ENCODE results near the gene RIT2.

The RIT2 gene

GRCh38 chr18:43079422-43079821 is 36.1 kb downstream of the RIT2 start:
- Histone ChIP-seq H3K36me3 (ENCODE audit: control insufficient read depth, insufficient read depth, low read length) (no peaks in the 10 kb centered on the region), H3K4me3 (ENCODE audit: low read depth, low read length) (no peak overlapping the region), H2AFZ (no peak overlapping the region), H3K9ac (no peak overlapping the region), H3K79me2 (no peaks in the 10 kb centered on the region), H3K4me2 (ENCODE audit: low read length) (no peak overlapping the region), H3K9me3 (ENCODE audit: control insufficient read depth, low read length) (no peaks in the 10 kb centered on the region), H3K4me1 (no peaks in the 10 kb centered on the region), H3K27me3 (ENCODE audit: control insufficient read depth, insufficient read depth, low read length) (no peaks in the 10 kb centered on the region), H3K27ac (no peak overlapping the region)
- TF ChIP-seq CTCF (IDR thresholded peaks at IDR 0.05), result no peak

GRCh38 chr18:43078478-43079092 is 36.9 kb downstream of the RIT2 start:
- no peaks in the 10 kb centered on the region for H3K27me3 ChIP-seq (ENCODE audit: control insufficient read depth, insufficient read depth, low read length)
- no peaks in the 10 kb centered on the region for H3K9me3 ChIP-seq (ENCODE audit: control insufficient read depth, low read length)
- no peak for TF ChIP-seq CTCF (IDR thresholded peaks at IDR 0.05)
- H2AFZ ChIP-seq, result no peak overlapping the region
- no peak overlapping the region for H3K4me2 ChIP-seq (ENCODE audit: low read length)
- no peaks in the 10 kb centered on the region for H3K36me3 ChIP-seq (ENCODE audit: control insufficient read depth, insufficient read depth, low read length)
- H3K9ac ChIP-seq, result no peak overlapping the region
- no peaks in the 10 kb centered on the region for H3K4me1 ChIP-seq
- H3K4me3 ChIP-seq (ENCODE audit: low read depth, low read length), result no peak overlapping the region
- H3K79me2 ChIP-seq, result no peaks in the 10 kb centered on the region
- H3K27ac ChIP-seq, result no peak overlapping the region

GRCh38 chr18:43077510-43078308 is 37.8 kb downstream of the RIT2 start:
- H3K27me3 ChIP-seq (ENCODE audit: control insufficient read depth, insufficient read depth, low read length), result no peaks in the 10 kb centered on the region
- H3K9ac ChIP-seq, result no peak overlapping the region
- H3K4me1 ChIP-seq, result no peaks in the 10 kb centered on the region
- H2AFZ ChIP-seq, result no peak overlapping the region
- no peak for TF ChIP-seq CTCF (IDR thresholded peaks at IDR 0.05)
- no peak overlapping the region for H3K4me2 ChIP-seq (ENCODE audit: low read length)
- H3K9me3 ChIP-seq (ENCODE audit: control insufficient read depth, low read length), result no peaks in the 10 kb centered on the region
- no peaks in the 10 kb centered on the region for H3K79me2 ChIP-seq
- no peak overlapping the region for H3K27ac ChIP-seq
- no peak overlapping the region for H3K4me3 ChIP-seq (ENCODE audit: low read depth, low read length)
- no peaks in the 10 kb centered on the region for H3K36me3 ChIP-seq (ENCODE audit: control insufficient read depth, insufficient read depth, low read length)

GRCh38 chr18:43073771-43074170 is 41.7 kb downstream of the RIT2 start:
- H3K27ac ChIP-seq, result no peak overlapping the region
- H2AFZ ChIP-seq, result no peak overlapping the region
- H3K27me3 ChIP-seq (ENCODE audit: control insufficient read depth, insufficient read depth, low read length), result no peaks in the 10 kb centered on the region
- TF ChIP-seq CTCF (IDR thresholded peaks at IDR 0.05), result no peak
- H3K9me3 ChIP-seq (ENCODE audit: control insufficient read depth, low read length), result no peaks in the 10 kb centered on the region
- no peaks in the 10 kb centered on the region for H3K36me3 ChIP-seq (ENCODE audit: control insufficient read depth, insufficient read depth, low read length)
- no peak overlapping the region for H3K4me2 ChIP-seq (ENCODE audit: low read length)
- H3K9ac ChIP-seq, result no peak overlapping the region
- H3K4me3 ChIP-seq (ENCODE audit: low read depth, low read length), result no peak overlapping the region
- no peaks in the 10 kb centered on the region for H3K79me2 ChIP-seq
- no peaks in the 10 kb centered on the region for H3K4me1 ChIP-seq
